WERI-Rb-1 (cell line): Measurements from ENCODE around the gene IL5.

ENCODE experiments used
- DNase-seq: peaks from one replicate; pipeline ENCODE4 v3.0.0-alpha.2; 2020
- H3K27ac ChIP-seq: fragments of 250-450 bp; sonication (Bioruptor Pico); 2 replicates; pipeline ENCODE4 v1.5.1; 2020; ENCODE audit warnings: mild to moderate bottlenecking, moderate library complexity
- H3K27me3 ChIP-seq: fragments of 250-450 bp; sonication (Bioruptor Pico); 2 replicates; pipeline ENCODE4 v1.5.1; 2021; ENCODE audit warnings: mild to moderate bottlenecking, low read depth, moderate library complexity; ENCODE audit not compliant: insufficient read depth, severe bottlenecking
- H3K36me3 ChIP-seq: fragments of 250-450 bp; sonication (Bioruptor Pico); 2 replicates; pipeline ENCODE4 v1.5.1; 2020; ENCODE audit warnings: mild to moderate bottlenecking, moderate library complexity
- H3K4me3 ChIP-seq: 2 replicates; pipeline ENCODE4 v1.5.1; 2011; ENCODE audit warnings: low read depth, mild to moderate bottlenecking, control low read depth, low read length
- H3K9me3 ChIP-seq: fragments of 250-450 bp; sonication (Bioruptor Pico); 2 replicates; pipeline ENCODE4 v1.5.1; 2021; ENCODE audit warnings: mild to moderate bottlenecking, moderate library complexity; ENCODE audit not compliant: severe bottlenecking
- TF ChIP-seq, protein P1 (sequence below): IDR thresholded peaks from 2 replicates; pipeline ENCODE4 v1.5.1; 2011; ENCODE audit warnings: low read depth, mild to moderate bottlenecking, control low read depth, inconsistent platforms, low read length

The IL5 gene

DNA sequence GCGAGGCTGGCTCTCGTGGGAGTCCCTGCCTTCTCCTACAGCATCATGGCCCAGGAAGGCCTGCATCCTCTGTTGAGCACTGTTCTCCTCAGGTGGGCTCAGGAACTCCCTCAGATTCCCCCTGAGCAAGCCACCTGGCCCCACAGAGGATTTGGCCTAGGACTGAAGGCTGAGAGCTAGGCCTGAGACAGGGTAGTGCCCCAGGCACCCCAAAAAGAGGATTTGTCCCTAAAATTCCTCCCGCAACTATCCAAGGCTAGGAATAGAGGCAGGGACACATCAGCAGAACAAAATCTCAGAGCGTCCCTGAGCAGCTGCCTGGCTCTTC lies 41.7 kb downstream of the IL5 start:
- DNase-seq: no peak

DNA sequence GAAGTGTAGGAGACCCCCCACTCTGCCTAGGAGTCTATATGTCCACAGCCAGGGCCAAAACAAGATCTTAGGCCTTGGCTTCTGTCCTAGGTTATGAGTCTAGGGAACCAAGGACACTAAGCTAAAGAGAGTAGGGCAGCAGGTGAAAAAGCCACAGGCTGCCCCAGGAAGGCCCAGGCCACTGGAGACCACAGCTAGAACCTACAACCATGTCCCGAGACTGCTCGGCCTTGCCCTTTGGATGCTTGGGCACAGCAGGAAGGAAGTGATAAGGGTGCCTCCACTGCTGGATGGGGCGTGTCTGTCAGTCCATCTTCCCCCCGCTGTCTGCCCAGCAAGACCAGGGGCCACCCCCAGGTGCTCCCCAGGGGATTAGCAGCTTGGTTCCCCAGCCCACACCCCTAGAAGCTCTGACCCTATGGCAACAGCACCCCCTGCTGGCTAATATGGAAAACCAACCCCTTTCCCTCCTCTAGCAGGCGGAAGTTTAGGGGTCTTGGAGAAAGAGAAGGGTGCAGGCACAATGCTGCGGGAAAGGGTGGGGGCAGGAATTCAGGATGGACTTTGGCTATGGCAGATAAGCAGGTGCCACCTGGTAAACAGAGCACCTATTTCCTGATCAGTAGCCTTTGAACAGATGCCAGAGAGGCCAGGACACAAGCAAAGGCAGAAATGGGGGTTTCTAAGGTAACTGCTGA lies 42.2 kb downstream of the IL5 start:
- no peak overlapping the region for H3K4me3 ChIP-seq
- no peaks in the 10 kb centered on the region for H3K36me3 ChIP-seq
- DNase-seq: peak; percentile 76
- no peak overlapping the region for H3K27ac ChIP-seq
- H3K9me3 ChIP-seq: no peaks in the 10 kb centered on the region
- TF ChIP-seq, protein P1, sequence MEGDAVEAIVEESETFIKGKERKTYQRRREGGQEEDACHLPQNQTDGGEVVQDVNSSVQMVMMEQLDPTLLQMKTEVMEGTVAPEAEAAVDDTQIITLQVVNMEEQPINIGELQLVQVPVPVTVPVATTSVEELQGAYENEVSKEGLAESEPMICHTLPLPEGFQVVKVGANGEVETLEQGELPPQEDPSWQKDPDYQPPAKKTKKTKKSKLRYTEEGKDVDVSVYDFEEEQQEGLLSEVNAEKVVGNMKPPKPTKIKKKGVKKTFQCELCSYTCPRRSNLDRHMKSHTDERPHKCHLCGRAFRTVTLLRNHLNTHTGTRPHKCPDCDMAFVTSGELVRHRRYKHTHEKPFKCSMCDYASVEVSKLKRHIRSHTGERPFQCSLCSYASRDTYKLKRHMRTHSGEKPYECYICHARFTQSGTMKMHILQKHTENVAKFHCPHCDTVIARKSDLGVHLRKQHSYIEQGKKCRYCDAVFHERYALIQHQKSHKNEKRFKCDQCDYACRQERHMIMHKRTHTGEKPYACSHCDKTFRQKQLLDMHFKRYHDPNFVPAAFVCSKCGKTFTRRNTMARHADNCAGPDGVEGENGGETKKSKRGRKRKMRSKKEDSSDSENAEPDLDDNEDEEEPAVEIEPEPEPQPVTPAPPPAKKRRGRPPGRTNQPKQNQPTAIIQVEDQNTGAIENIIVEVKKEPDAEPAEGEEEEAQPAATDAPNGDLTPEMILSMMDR: peak; percentile 77
- no peaks in the 10 kb centered on the region for H3K27me3 ChIP-seq

More for the DNA sequence above, 41.7 kb downstream of the IL5 start:
- TF ChIP-seq, protein P1: no peak
- H3K9me3 ChIP-seq: no peaks in the 10 kb centered on the region
- H3K27me3 ChIP-seq: no peaks in the 10 kb centered on the region
- no peaks in the 10 kb centered on the region for H3K36me3 ChIP-seq
- no peak overlapping the region for H3K4me3 ChIP-seq
- H3K27ac ChIP-seq: no peak overlapping the region

DNA sequence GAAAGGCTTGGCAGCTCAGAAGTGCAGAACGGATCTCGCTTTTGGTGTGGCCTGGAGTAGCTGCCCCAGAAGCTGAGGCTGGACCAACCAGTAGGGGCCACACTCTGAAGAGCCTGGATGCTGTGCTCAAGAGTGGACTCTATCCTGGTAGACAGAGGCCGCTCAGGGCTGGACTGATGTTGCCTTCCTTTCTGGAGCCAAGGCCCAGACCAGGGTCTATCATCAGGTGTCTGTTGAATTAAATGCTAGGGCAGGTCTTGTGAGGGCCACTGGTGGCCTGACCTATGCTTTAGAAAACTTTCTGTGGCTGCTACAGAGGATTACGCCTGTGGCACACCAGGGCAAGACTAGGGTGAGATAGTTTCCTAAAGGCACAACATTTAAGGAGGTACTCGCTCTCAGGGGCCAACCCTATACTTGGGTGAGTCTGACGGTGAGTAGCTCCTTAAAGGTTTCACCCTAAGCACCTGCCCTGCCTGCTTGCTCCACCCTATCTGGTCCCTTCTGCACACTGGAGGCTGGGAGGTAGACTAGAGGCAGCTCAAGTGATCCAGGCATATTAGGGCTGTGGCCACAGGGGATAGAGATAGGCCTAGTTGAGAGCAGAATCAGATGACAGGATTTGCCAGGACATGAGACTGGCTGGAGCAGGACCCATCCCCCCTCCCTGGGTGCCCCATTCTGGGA lies 42.9 kb downstream of the IL5 start:
- Histone ChIP-seq H3K36me3 (no peaks in the 10 kb centered on the region), H3K4me3 (no peak overlapping the region), H3K27me3 (no peaks in the 10 kb centered on the region), H3K27ac (no peak overlapping the region), H3K9me3 (no peaks in the 10 kb centered on the region)
- TF ChIP-seq, protein P1: 0 out of 2 replicates have a peak, but pooled peaks have one; percentile 1
- no peak for DNase-seq

DNA sequence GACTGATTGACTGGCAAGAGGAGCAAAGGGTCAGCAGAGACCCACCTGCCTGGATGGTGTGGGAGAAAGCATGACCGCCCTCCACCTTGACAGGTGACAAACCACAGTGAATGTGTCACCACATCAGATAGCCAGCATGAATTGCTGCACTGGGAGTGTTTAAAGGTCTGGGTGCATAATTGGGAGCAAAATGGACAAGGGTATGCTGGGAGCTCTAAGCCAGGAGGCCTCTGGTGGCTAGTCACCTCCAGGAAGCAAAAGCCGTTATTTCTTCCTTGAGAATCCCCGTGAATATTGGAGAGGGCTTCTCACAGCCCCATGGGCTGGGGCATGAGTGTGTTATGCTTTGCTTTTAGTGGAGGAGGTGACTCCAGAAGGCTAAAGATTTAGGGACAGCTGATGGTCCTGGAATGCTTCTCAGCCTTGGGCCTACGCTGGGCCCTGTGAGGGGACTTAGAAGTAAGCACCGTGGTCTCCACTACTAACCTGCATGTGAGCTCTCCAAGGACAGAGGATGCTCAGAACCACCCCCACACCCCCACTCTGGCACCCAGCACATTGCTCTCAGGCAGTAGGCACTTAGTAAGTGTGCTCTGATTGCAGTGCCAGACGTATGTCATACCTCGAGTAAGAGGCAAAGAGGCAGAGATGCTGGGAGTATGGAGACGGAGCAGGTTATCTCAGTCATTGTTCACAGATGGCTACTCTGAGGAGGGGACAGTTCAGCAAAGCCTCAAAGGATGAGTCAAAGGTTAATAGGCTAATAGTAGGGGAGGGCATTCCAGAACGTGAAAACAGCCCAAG lies 43.7 kb downstream of the IL5 start:
- Histone ChIP-seq H3K27me3 (no peaks in the 10 kb centered on the region), H3K27ac (no peak overlapping the region), H3K4me3 (no peak overlapping the region), H3K36me3 (no peaks in the 10 kb centered on the region), H3K9me3 (no peaks in the 10 kb centered on the region)
- TF ChIP-seq, protein P1: no peak
- no peak for DNase-seq

DNA sequence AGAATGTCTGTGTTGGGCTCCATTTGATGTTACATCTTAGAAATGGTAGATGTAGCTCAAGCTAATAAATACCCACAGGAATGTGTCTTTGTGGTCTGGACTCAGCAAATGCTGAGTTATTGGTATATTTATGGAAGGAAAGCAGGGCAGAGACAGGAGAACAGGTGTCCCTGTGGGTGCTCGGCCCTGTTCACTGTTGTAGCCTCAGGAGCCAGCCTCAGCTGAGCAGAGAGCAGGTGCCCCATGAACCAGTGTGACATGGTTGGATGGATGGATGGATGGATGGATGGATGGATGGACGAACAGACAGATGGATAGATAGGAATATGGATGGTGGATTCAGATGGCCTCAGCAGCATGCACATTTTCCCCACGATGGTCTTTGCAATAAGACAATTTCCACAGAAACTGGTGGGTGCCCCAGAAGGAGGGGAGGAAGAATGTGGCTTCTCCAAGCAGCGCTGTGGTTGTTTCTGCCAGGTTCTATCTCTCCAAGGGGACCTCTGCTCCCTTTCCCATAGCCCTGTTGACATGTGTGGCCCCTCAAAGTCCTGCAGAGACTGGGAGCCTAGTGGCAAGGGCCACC lies 44.5 kb downstream of the IL5 start:
- DNase-seq: no peak
- no peak overlapping the region for H3K27ac ChIP-seq

More for the DNA sequence above, 44.5 kb downstream of the IL5 start:
- Histone ChIP-seq H3K9me3 (no peaks in the 10 kb centered on the region), H3K4me3 (no peak overlapping the region), H3K27me3 (no peaks in the 10 kb centered on the region), H3K36me3 (no peaks in the 10 kb centered on the region)
- TF ChIP-seq, protein P1: no peak
